OCI-LY3 (cell line): ENCODE results near the gene TEX13A.
"Not testable (repeated sequence)": the region's sequence is repeated elsewhere in the genome, so short reads cannot be mapped to it uniquely, and the experiment has no call there.

ENCODE experiments used
- CTCF ChIP-seq: fragments of 200-600, 300-600 bp; sonication (generic); IDR thresholded peaks from 2 replicates; pipeline ENCODE4 v1.5.1; 2014; ENCODE audit warnings: antibody characterized with exemption, low read length, low read depth
- EZH2phosphoT487 ChIP-seq: fragments of 200-600 bp; shearing (Covaris generic); IDR thresholded peaks from 2 replicates; pipeline ENCODE4 v1.6.1; 2018; ENCODE audit warnings: antibody characterized with exemption, mixed run types, low read depth

- TF ChIP-seq CTCF, EZH2phosphoT487: not testable (repeated sequence)
Observed at GRCh38 chrX:105237407-105237806, 16.9 kb upstream of the TEX13A start.
